Mucosa of rectum (tissue), 2 donors: ENCODE measurements around the gene LRP5.

Source experiments
- H3K27ac ChIP-seq, 2 donors: one replicate each; pipeline ENCODE4 v1.7.0; 2013; ENCODE audit warnings: inconsistent platforms in 2 of 2, low read depth in 2 of 2, low read length in 2 of 2
- H3K27me3 ChIP-seq, 2 donors: one replicate each; pipeline ENCODE4 v1.7.0; 2013; ENCODE audit warnings: low read length in 2 of 2; ENCODE audit not compliant: control insufficient read depth in 2 of 2, insufficient read depth in 2 of 2
- H3K36me3 ChIP-seq, 2 donors: one replicate each; pipeline ENCODE4 v1.7.0; 2013; ENCODE audit warnings: low read length in 2 of 2; ENCODE audit not compliant: control insufficient read depth in 2 of 2, insufficient read depth in 2 of 2
- H3K4me1 ChIP-seq, 2 donors: one replicate each; pipeline ENCODE4 v1.7.0; 2013; ENCODE audit warnings: low read length in 2 of 2, mild to moderate bottlenecking in 1 of 2; ENCODE audit not compliant: control insufficient read depth in 2 of 2, insufficient read depth in 2 of 2
- H3K4me3 ChIP-seq, 2 donors: one replicate each; pipeline ENCODE4 v1.7.0; 2013; ENCODE audit warnings: low read length in 2 of 2
- H3K9ac ChIP-seq, 2 donors: one replicate each; pipeline ENCODE4 v1.7.0; 2013; ENCODE audit warnings: low read length in 2 of 2, low read depth in 1 of 2, mild to moderate bottlenecking in 1 of 2
- H3K9me3 ChIP-seq, 2 donors: one replicate each; pipeline ENCODE4 v1.7.0; 2013; ENCODE audit warnings: low read length in 2 of 2; ENCODE audit not compliant: control insufficient read depth in 2 of 2
- donor health status: healthy.
- donor health status: Normal muscosa, but diverticular disease.

The LRP5 gene

GRCh38 chr11:68345776-68346461, 33.5 kb downstream of the LRP5 start:
- Histone ChIP-seq H3K9me3 (no peaks in the 10 kb centered on the region), H3K36me3 (peaks cover 3 to 8% of the 10 kb centered on the region in 2 donors), H3K27ac (no peak overlapping the region), H3K4me1 (peaks cover 22 to 24% of the 10 kb centered on the region in 2 donors), H3K9ac (no peak overlapping the region), H3K4me3 (no peak overlapping the region), H3K27me3 (no peaks in the 10 kb centered on the region)

GRCh38 chr11:68346462-68346790, 34.0 kb downstream of the LRP5 start:
- H3K4me1 ChIP-seq = peaks cover 19 to 20% of the 10 kb centered on the region in 2 donors
- peaks cover 3 to 8% of the 10 kb centered on the region in 2 donors for H3K36me3 ChIP-seq
- H3K27ac ChIP-seq = no peak overlapping the region
- H3K9ac ChIP-seq = no peak overlapping the region
- no peak overlapping the region for H3K4me3 ChIP-seq
- H3K27me3 ChIP-seq = no peaks in the 10 kb centered on the region
- no peaks in the 10 kb centered on the region for H3K9me3 ChIP-seq

DNA sequence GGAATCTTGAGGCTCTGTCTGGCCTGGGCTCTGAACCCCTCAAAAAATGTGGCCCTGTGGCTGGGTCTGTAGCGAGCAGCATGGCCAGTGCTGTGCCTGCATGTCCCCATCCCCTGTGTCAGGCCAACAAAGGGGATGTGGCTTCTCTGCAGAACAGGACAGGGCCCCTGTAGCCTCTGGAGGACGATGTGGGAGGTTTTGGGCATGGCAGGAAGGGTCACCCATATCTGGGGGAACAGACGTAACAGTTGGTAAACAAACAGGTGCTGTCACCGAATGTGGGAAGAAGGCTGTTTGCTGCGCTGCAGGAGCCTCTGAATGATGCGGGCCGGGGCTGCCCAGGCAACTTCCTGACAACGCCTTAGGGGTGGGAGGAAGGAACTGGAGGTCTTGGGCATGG, 35.0 kb downstream of the LRP5 start:
- H3K27ac ChIP-seq = no peak overlapping the region
- H3K9ac ChIP-seq = no peak overlapping the region
- H3K4me3 ChIP-seq = no peak overlapping the region
- peaks cover 3 to 8% of the 10 kb centered on the region in 2 donors for H3K36me3 ChIP-seq
- H3K9me3 ChIP-seq = no peaks in the 10 kb centered on the region
- no peaks in the 10 kb centered on the region for H3K27me3 ChIP-seq
- peaks cover 11 to 15% of the 10 kb centered on the region in 2 donors for H3K4me1 ChIP-seq

GRCh38 chr11:68347841-68348240, 35.5 kb downstream of the LRP5 start:
- peaks cover 3 to 8% of the 10 kb centered on the region in 2 donors for H3K36me3 ChIP-seq
- no peaks in the 10 kb centered on the region for H3K9me3 ChIP-seq
- H3K9ac ChIP-seq = no peak overlapping the region
- H3K27me3 ChIP-seq = no peaks in the 10 kb centered on the region
- peaks cover 10 to 13% of the 10 kb centered on the region in 2 donors for H3K4me1 ChIP-seq
- no peak overlapping the region for H3K27ac ChIP-seq
- no peak overlapping the region for H3K4me3 ChIP-seq

DNA sequence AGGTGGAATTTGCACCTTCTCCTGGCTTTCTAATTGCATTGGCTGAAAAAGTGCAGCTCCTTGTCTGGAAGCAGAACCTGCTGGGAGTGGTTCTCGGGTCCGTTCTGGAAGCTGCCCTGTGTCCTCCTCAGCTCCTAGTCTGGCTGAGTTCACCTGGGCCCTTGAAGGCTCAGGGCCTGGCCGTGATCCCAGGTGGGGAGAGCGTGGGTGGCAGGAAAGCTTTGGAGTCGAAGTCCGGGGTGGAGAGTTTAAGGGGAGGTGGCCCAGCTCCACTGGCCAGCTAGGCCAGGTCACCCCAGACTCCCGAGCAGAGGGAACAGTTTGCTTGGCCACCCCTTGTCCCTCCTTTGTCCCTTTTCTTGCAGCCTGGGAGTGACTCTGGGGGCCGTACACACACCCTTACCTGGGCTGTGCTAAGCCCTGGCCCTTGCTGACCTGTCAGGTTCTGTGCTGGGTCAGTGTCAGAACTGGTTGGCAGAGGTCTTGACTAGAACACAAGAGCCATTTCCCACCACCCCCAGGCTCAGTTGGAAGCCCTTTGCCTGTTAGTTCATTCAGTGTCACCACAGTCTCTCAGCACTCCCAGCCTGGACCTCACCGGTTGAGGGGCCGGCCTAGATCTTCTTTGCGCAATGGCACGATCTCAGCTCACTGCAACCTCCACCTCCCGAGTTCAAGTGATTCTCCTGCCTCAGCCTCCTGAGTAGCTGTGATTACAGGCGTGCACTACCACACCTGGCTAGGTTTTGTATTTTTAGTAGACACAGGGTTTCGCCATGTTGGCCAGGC, 37.3 kb downstream of the LRP5 start:
- peaks cover 3 to 8% of the 10 kb centered on the region in 2 donors for H3K36me3 ChIP-seq
- no peak overlapping the region for H3K9ac ChIP-seq
- no peak overlapping the region for H3K27ac ChIP-seq
- no peak overlapping the region for H3K4me3 ChIP-seq
- peaks cover 6 to 12% of the 10 kb centered on the region in 2 donors for H3K4me1 ChIP-seq
- no peaks in the 10 kb centered on the region for H3K9me3 ChIP-seq
- H3K27me3 ChIP-seq = no peaks in the 10 kb centered on the region

- no peak overlapping the region for H3K27ac ChIP-seq
Observed at GRCh38 chr11:68350759-68351449, 38.5 kb downstream of the LRP5 start.

DNA sequence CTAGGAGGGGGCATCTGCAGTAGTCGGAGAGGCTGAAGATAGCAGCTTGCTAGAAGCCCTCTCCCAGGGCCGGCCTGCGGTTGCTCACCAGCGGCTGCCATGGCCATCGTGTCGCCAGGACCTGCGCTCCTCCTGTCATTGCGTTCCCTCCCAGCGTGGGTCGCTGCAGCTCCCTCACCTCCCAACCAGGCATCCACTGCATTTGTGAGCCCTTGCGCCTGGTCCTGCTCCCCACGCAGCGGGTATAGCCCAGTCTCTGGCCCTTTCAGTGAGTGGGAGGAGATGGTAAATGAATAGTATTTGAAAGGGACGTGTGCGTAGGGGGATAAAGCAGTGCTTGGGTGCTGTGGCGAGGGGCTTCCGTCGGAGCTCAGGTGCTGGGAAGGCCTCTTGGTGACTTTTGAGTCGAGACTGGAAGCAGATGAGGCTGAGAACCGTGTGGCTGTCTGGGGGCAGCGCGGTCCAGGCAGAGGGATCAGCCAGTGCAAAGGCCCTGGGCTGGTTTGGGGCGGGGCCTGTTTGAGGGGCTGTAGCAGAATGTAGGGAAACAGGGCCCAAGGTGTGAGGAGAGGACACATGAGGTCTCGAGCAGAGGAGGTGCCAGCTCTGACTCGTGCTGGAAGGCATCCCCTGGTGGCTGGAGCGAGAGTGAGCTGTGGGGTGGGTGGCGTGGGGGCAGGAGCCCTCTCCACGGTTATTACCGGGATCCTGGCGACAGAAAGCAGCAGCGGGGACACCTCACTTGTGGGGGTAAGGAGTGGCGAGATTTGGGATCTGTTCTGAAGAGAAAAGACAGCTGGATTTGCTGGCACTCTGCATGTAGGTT, 39.3 kb downstream of the LRP5 start:
- no peak overlapping the region for H3K9ac ChIP-seq

More at GRCh38 chr11:68350759-68351449, 38.5 kb downstream of the LRP5 start:
- Histone ChIP-seq H3K9me3 (no peaks in the 10 kb centered on the region), H3K4me1 (peaks cover 13 to 17% of the 10 kb centered on the region in 2 donors), H3K27me3 (no peaks in the 10 kb centered on the region), H3K9ac (no peak overlapping the region), H3K36me3 (peaks cover 3 to 8% of the 10 kb centered on the region in 2 donors), H3K4me3 (no peak overlapping the region)

DNA sequence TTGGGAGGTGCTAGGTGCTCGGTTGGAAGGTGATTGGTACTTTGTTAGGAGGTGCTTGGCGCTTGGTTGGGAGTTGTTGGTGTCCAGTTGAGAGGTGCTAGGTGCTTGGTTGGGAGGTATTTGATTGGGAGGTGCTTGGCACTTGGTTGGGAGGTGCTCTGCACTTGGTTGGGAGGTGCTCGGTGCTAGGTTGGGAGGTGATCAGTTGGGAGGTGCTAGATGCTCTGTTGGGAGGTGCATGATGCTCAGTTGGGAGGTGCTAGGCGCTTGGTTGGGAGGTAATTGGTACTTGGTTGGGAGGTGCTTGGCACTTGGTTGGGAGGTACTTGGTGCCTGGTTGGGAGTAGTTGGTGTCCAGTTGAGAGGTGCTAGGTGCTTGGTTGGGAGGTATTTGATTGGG, 40.2 kb downstream of the LRP5 start:
- Histone ChIP-seq H3K36me3 (peaks cover 9 to 10% of the 10 kb centered on the region in 2 donors), H3K27ac (peak overlapping the region in 1 of 2 donors; percentile 66), H3K4me1 (peaks cover 8 to 17% of the 10 kb centered on the region in 2 donors), H3K9ac (no peak overlapping the region), H3K27me3 (no peaks in the 10 kb centered on the region), H3K4me3 (no peak overlapping the region), H3K9me3 (no peaks in the 10 kb centered on the region)

More for the DNA sequence above, 39.3 kb downstream of the LRP5 start:
- Histone ChIP-seq H3K27ac (no peak overlapping the region), H3K4me3 (no peak overlapping the region), H3K9me3 (no peaks in the 10 kb centered on the region), H3K4me1 (peaks cover 8 to 17% of the 10 kb centered on the region in 2 donors), H3K36me3 (peaks cover 7 to 8% of the 10 kb centered on the region in 2 donors), H3K27me3 (no peaks in the 10 kb centered on the region)

DNA sequence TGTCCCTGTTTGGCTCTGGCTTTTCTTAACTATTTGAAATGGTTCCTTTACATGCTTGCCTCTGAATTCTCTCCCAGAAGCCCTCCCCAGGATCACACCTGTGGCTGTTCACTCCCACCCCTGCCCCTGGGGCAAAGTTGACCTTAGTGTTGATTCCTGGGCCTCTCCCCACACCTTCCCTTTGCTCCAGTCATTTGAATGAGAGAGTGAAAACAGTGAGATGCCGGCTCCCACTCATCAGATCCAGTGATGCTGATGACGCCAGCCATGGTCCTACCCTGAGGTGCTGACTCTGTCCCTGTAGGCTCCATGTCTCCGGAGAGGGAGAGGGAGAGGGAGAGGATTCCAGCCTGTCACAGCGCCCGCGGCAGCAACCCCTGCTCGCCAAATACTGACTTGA, 40.7 kb downstream of the LRP5 start:
- Histone ChIP-seq H3K9ac (no peak overlapping the region), H3K27me3 (no peaks in the 10 kb centered on the region), H3K36me3 (peaks cover 9 to 11% of the 10 kb centered on the region in 2 donors), H3K27ac (peak overlapping the region; percentile 66 to 68), H3K4me1 (peaks cover 8 to 17% of the 10 kb centered on the region in 2 donors), H3K4me3 (no peak overlapping the region), H3K9me3 (no peaks in the 10 kb centered on the region)
